ENCODE measurements around the gene REV3L.

DNA sequence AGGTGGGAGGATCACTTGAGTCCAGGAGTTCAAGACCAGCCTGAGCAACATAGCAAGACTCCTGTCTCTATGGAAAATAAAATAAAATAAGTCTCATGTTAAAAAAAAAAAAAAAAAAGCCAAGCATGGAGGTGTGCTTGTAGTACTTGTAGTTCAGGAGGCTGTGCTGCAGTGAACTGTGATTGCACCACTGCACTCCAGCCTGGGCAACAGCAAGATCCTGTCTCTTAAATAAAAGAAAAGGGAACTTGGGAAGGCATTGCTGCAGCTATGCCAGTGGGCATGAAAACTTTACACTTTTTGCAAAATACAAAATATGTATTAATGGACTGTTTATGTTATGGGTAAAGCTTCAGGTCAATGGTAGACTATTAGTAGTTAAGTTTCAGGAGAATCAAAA is 37.5 kb upstream of the REV3L start:
- TF ChIP-seq CTCF (IDR thresholded peaks at IDR 0.05) (no peak), ZFX (IDR thresholded peaks at IDR 0.05; ENCODE audit: borderline replicate concordance) (no peak)
